Measurements from ENCODE around the gene COL11A2. TPM values are rescaled to one million over a fixed set of nuclear protein-coding genes. Genes with fewer than 3 reads are reported as not detected.

The COL11A2 gene
- total RNA-seq, 1 donor from 2014 or later, result 0.25 TPM

GRCh38 chr6:33200219-33201146 is 8.2 kb upstream of the COL11A2 start, which contains the start of the genes RXRB and SLC39A7:
Gene RXRB, minus strand, starts transcription at chr6:33200665. Its CDS starts 189 bp downstream, at chr6:33200476.
Gene SLC39A7, plus strand, starts transcription at chr6:33200867. Its CDS starts 379 bp downstream, at chr6:33201246.
- Histone ChIP-seq H3K27me3 (no peaks in the 10 kb centered on the region), H3K27ac (peak within 1 kb of the TSS; percentile 94), H3K4me1 (peaks cover 71% of the 10 kb centered on the region), H3K36me3 (peaks cover 0 to 33% of the 10 kb centered on the region in 2 donors), H3K4me3 (peak within 1 kb of the TSS; percentile 81 to 96), H3K9me3 (no peaks in the 10 kb centered on the region)
- intact Hi-C loops (cut with DNase I), result loop anchor here (5.0 to 10.0 kb wide), 2 partner anchors 72 to 1016 kb away; partner anchors contain the start of genes AGER, RPS18 and VPS52
- TF ChIP-seq POLR2A (IDR thresholded peaks at IDR 0.05) (peak in 1 of 2 donors; percentile 37), CTCF (IDR thresholded peaks at IDR 0.05) (no peak), POLR2AphosphoS5 (IDR thresholded peaks at IDR 0.05; ENCODE audit: insufficient read depth in 1 of 2, low read depth in 1 of 2) (peak; percentile 92 to 97)
- peak in 1 of 2 donors; percentile 99 for DNase-seq (ENCODE audit: extremely low spot score in 2 of 2)

GRCh38 chr6:33199687-33200218 is 7.5 kb upstream of the COL11A2 start:
- TF ChIP-seq POLR2A (IDR thresholded peaks at IDR 0.05), result no peak
- no peak for TF ChIP-seq CTCF (IDR thresholded peaks at IDR 0.05)
- no peak for TF ChIP-seq POLR2AphosphoS5 (IDR thresholded peaks at IDR 0.05; ENCODE audit: insufficient read depth in 1 of 2, low read depth in 1 of 2)
- peaks cover 0 to 39% of the 10 kb centered on the region in 2 donors for H3K36me3 ChIP-seq
- H3K4me1 ChIP-seq, result peaks cover 64% of the 10 kb centered on the region

GRCh38 chr6:33198853-33199436 is 6.7 kb upstream of the COL11A2 start:
- Histone ChIP-seq H3K27me3 (no peaks in the 10 kb centered on the region), H3K36me3 (peaks cover 0 to 39% of the 10 kb centered on the region in 2 donors), H3K27ac (peak overlapping the region; percentile 94), H3K4me3 (peak overlapping the region; percentile 81 to 96), H3K4me1 (peaks cover 56% of the 10 kb centered on the region), H3K9me3 (no peaks in the 10 kb centered on the region)
- intact Hi-C loops (cut with DNase I), result no loop called here
- TF ChIP-seq CTCF (IDR thresholded peaks at IDR 0.05) (no peak), POLR2A (IDR thresholded peaks at IDR 0.05) (no peak)
- no peak for DNase-seq (ENCODE audit: extremely low spot score in 2 of 2)

More at GRCh38 chr6:33199687-33200218, 7.5 kb upstream of the COL11A2 start:
- Histone ChIP-seq H3K4me3 (peak overlapping the region; percentile 81 to 96), H3K27ac (peak overlapping the region; percentile 94), H3K9me3 (no peaks in the 10 kb centered on the region), H3K27me3 (no peaks in the 10 kb centered on the region)
- intact Hi-C loops (cut with DNase I), result loop anchor here (5.0 to 10.0 kb wide), 2 partner anchors 73 to 1015 kb away; partner anchors contain the start of genes AGER, RPS18 and VPS52
- no peak for DNase-seq (ENCODE audit: extremely low spot score in 2 of 2)

DNA sequence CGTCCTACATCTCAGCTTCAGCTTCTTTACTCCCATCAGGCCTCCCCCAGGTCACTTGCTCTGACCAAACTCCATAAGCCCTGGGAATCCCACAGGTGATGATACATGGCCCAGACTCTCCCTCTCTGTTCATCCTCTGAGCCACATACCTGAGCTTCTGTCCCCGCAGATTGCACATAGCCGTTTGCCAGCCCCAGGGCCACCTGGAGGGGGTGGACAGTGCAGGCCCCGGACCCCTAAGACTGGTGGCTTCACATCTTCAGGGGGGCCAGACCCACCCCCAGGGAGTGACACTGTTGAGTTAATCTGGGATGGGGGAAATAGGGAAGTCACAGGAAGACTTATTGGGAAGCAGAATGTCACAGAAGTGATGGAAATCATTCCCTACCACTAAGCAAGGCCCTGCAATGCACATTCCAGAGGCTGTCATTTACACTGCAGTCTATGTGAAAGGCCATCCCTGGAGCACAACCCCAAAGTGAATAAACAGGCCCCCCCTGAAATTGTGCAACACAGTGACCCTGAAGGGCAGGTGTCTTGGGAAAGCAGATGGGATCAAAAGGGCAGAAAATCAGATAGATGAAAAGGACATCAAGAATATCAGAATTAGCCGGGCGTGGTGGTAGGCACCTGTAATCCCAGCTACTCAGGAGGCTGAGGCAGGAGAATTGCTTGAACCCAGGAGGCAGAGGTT is 6.0 kb upstream of the COL11A2 start:
- Histone ChIP-seq H3K4me1 (peaks cover 50% of the 10 kb centered on the region), H3K9me3 (no peaks in the 10 kb centered on the region), H3K4me3 (no peak overlapping the region), H3K27ac (no peak overlapping the region), H3K27me3 (no peaks in the 10 kb centered on the region), H3K36me3 (peaks cover 0 to 34% of the 10 kb centered on the region in 2 donors)
- intact Hi-C loops (cut with DNase I), result no loop called here
- TF ChIP-seq POLR2AphosphoS5 (IDR thresholded peaks at IDR 0.05; ENCODE audit: insufficient read depth in 1 of 2, low read depth in 1 of 2) (no peak), CTCF (IDR thresholded peaks at IDR 0.05) (no peak), POLR2A (IDR thresholded peaks at IDR 0.05) (no peak)
- DNase-seq (ENCODE audit: extremely low spot score in 2 of 2), result no peak

Measured in vagina (tissue), 2 donors.